GM12878 (cell line): ENCODE results near the gene LIFR. TPM values are rescaled to one million over a fixed set of nuclear protein-coding genes. Genes with fewer than 3 reads are reported as not detected.

Experiments
- CEBPB ChIP-seq, 2 experiments: fragments of 150-350 bp in 1 of 2; IDR thresholded peaks; 2 replicates each; pipeline ENCODE4 v1.6.1; 2012 to 2014; ENCODE audit warnings: low read depth in 2 of 2, low read length in 2 of 2, borderline replicate concordance in 1 of 2, inconsistent platforms in 1 of 2
- DPF2 ChIP-seq: fragments of 450-650 bp; IDR thresholded peaks from 2 replicates; pipeline ENCODE4 v1.6.1; 2017; ENCODE audit warnings: mild to moderate bottlenecking
- ETV6 ChIP-seq, 2 experiments: fragments of 450-650 bp in 1 of 2; IDR thresholded peaks in 1 of 2; conservative IDR thresholded peaks in 1 of 2; 2 replicates each; pipeline ENCODE4 v1.6.1; 2014; ENCODE audit warnings: antibody characterized with exemption in 1 of 2, borderline replicate concordance in 1 of 2, low read depth in 1 of 2, mild to moderate bottlenecking in 1 of 2, moderate library complexity in 1 of 2
- MTA2 ChIP-seq: fragments of 450-650 bp; IDR thresholded peaks from 2 replicates; pipeline ENCODE4 v1.6.1; 2016; ENCODE audit warnings: low read depth, mild to moderate bottlenecking, moderate library complexity
- ZNF207 ChIP-seq: fragments of 450-650 bp; IDR thresholded peaks from 2 replicates; pipeline ENCODE4 v1.6.1; 2014; ENCODE audit warnings: antibody characterized with exemption, mild to moderate bottlenecking, borderline replicate concordance
- polyA plus RNA-seq, 11 experiments: library from polyadenylated mRNA; depleted of rRNA in 4 of 11; unstranded in 6 of 11; stranded (reverse) in 5 of 11; fragments of >200 nt; fragmentation: Nextera tagmentation in 4 of 11; fragmentation: Illumina TruSeq in 1 of 11; extraction: Ambion mirVana in 4 of 11; extraction: Trizol in 1 of 11; gene quantifications; 1 replicate in 1 of 11; 2 replicates in 10 of 11; pipeline versions ENCODE4 v1.2.1 to v1.2.3, GENCODE V29; 2011 to 2016; ENCODE audit warnings: inconsistent platforms in 2 of 11, missing spikeins in 2 of 11, low read depth in 1 of 11
- total RNA-seq, 4 experiments: library from RNA; depleted of rRNA in 3 of 4; stranded (reverse); fragments of >200 nt in 3 of 4; fragmentation: Illumina TruSeq in 1 of 4; extraction: Trizol in 1 of 4; gene quantifications; 2 replicates each; pipeline versions ENCODE4 v1.2.1 to v1.2.3, GENCODE V29; 2013 to 2021
- TF ChIP-seq, protein P1 (sequence below): fragments of 450-650 bp; formaldehyde crosslinking; IDR thresholded peaks from 2 replicates; pipeline ENCODE4 v1.5.0; 2022; ENCODE audit warnings: mild to moderate bottlenecking, missing genetic modification characterization
- TF ChIP-seq, protein P2 (sequence below): fragments of 450-650 bp; formaldehyde crosslinking; IDR thresholded peaks from 2 replicates; pipeline ENCODE4 v1.4.0; 2020; ENCODE audit warnings: mild to moderate bottlenecking, moderate library complexity

Gene LIFR
- total and polyA plus RNA-seq, 10 of the 15 experiments (the other 5 are each of a cell fraction or from before 2014, with no cell fraction given) = 0.10 TPM; not detected in 9

DNA sequence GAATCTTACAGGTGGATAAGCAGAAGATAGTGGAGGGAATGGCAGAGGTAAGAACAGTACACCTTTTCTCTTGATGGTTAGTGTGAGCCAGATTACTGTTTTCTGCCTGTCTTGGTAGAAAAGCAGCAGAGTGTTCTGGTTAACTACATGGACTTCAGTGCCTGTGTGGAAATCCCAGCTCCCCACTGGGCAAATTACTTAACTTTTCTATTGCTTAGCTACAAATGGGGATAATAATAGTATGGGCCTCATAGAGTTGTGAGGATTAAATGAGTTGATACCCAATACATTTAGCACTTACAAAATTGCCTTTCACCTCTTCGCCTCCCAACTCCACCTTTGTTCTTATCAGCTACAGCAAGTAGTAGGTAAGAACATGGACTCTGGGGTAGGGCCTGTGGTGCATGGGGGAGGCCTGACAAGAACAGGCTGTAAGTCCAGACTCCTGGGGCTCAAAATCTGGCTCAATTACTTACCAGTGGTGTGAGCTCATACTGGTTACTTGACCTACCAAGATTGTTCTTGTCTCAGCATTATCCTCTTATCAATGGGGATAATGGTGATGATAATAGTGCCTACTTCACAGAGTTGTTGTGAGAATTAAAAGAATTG lies 125.1 kb downstream of the LIFR start (continued):
- TF ChIP-seq CEBPB (IDR thresholded peaks at IDR 0.05; ENCODE audit: borderline replicate concordance in 1 of 2, low read depth in 2 of 2, low read length in 2 of 2) (no peak), MTA2 (no peak), ZNF207 (no peak), ETV6 (conservative IDR thresholded peaks at IDR 0.05 in 1 of 2, IDR thresholded peaks at IDR 0.05 in 1 of 2; ENCODE audit: borderline replicate concordance in 1 of 2, low read depth in 1 of 2) (no peak), DPF2 (no peak)
- TF ChIP-seq, protein P1, sequence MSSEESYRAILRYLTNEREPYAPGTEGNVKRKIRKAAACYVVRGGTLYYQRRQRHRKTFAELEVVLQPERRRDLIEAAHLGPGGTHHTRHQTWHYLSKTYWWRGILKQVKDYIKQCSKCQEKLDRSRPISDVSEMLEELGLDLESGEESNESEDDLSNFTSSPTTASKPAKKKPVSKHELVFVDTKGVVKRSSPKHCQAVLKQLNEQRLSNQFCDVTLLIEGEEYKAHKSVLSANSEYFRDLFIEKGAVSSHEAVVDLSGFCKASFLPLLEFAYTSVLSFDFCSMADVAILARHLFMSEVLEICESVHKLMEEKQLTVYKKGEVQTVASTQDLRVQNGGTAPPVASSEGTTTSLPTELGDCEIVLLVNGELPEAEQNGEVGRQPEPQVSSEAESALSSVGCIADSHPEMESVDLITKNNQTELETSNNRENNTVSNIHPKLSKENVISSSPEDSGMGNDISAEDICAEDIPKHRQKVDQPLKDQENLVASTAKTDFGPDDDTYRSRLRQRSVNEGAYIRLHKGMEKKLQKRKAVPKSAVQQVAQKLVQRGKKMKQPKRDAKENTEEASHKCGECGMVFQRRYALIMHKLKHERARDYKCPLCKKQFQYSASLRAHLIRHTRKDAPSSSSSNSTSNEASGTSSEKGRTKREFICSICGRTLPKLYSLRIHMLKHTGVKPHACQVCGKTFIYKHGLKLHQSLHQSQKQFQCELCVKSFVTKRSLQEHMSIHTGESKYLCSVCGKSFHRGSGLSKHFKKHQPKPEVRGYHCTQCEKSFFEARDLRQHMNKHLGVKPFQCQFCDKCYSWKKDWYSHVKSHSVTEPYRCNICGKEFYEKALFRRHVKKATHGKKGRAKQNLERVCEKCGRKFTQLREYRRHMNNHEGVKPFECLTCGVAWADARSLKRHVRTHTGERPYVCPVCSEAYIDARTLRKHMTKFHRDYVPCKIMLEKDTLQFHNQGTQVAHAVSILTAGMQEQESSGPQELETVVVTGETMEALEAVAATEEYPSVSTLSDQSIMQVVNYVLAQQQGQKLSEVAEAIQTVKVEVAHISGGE = no peak
- TF ChIP-seq, protein P2, sequence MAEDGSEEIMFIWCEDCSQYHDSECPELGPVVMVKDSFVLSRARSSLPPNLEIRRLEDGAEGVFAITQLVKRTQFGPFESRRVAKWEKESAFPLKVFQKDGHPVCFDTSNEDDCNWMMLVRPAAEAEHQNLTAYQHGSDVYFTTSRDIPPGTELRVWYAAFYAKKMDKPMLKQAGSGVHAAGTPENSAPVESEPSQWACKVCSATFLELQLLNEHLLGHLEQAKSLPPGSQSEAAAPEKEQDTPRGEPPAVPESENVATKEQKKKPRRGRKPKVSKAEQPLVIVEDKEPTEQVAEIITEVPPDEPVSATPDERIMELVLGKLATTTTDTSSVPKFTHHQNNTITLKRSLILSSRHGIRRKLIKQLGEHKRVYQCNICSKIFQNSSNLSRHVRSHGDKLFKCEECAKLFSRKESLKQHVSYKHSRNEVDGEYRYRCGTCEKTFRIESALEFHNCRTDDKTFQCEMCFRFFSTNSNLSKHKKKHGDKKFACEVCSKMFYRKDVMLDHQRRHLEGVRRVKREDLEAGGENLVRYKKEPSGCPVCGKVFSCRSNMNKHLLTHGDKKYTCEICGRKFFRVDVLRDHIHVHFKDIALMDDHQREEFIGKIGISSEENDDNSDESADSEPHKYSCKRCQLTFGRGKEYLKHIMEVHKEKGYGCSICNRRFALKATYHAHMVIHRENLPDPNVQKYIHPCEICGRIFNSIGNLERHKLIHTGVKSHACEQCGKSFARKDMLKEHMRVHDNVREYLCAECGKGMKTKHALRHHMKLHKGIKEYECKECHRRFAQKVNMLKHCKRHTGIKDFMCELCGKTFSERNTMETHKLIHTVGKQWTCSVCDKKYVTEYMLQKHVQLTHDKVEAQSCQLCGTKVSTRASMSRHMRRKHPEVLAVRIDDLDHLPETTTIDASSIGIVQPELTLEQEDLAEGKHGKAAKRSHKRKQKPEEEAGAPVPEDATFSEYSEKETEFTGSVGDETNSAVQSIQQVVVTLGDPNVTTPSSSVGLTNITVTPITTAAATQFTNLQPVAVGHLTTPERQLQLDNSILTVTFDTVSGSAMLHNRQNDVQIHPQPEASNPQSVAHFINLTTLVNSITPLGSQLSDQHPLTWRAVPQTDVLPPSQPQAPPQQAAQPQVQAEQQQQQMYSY (CRISPR knock-in tag) = no peak
